ENCODE data around the gene CXXC4.

DNA sequence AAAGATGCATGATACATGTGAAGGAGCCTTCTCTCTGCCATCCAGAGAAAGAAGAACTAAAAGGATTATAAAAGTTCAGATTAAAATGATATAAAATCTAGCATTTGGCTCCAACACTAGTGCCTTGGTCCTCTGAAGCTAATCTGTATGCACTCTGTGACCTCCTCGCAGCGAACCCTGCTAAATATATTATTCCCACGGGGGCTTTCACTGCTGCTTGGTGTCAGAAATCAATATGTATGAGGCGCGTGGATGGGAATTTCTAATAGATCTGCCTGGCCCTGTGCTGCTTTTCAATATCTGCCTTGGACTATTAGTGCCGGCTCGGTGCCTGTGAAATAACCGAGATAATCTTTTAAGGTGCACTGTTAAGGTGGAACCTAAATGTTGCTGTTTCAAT is 69.7 kb downstream of the CXXC4 start:
- TF ChIP-seq, protein P1, sequence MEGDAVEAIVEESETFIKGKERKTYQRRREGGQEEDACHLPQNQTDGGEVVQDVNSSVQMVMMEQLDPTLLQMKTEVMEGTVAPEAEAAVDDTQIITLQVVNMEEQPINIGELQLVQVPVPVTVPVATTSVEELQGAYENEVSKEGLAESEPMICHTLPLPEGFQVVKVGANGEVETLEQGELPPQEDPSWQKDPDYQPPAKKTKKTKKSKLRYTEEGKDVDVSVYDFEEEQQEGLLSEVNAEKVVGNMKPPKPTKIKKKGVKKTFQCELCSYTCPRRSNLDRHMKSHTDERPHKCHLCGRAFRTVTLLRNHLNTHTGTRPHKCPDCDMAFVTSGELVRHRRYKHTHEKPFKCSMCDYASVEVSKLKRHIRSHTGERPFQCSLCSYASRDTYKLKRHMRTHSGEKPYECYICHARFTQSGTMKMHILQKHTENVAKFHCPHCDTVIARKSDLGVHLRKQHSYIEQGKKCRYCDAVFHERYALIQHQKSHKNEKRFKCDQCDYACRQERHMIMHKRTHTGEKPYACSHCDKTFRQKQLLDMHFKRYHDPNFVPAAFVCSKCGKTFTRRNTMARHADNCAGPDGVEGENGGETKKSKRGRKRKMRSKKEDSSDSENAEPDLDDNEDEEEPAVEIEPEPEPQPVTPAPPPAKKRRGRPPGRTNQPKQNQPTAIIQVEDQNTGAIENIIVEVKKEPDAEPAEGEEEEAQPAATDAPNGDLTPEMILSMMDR (conservative IDR thresholded peaks at IDR 0.05 in 1 of 2, IDR thresholded peaks at IDR 0.05 in 1 of 2; ENCODE audit: low read depth in 1 of 2, low read length in 2 of 2) = no peak
- no peak for TF ChIP-seq EZH2 (IDR thresholded peaks at IDR 0.05; ENCODE audit: low read length, missing control alignments)

All from fibroblast of lung (primary cell).